Measurements from ENCODE around the gene METTL3. TPM values are rescaled to one million over a fixed set of nuclear protein-coding genes. Genes with fewer than 3 reads are reported as not detected.

METTL3 gene
- total RNA-seq, 1 donor from 2014 or later, result 96.6 TPM

GRCh38 chr14:21525571-21525961, 14.4 kb upstream of the METTL3 start:
- peaks cover 71% of the 10 kb centered on the region for H3K4me1 Mint-ChIP-seq
- H3K27me3 Mint-ChIP-seq (ENCODE audit: low read depth), result no peaks in the 10 kb centered on the region
- peaks cover 33% of the 10 kb centered on the region for H3K36me3 Mint-ChIP-seq (ENCODE audit: low read depth)
- no peak for DNase-seq (ENCODE audit: low read depth, low spot score)
- H3K4me3 Mint-ChIP-seq, result peak overlapping the region; percentile 93
- H3K9me3 Mint-ChIP-seq, result no peaks in the 10 kb centered on the region
- TF ChIP-seq CTCF (conservative IDR thresholded peaks at IDR 0.05), result no peak
- peak overlapping the region; percentile 81 for H3K27ac Mint-ChIP-seq (ENCODE audit: unreplicated experiment)

GRCh38 chr14:21524575-21525490, 13.7 kb upstream of the METTL3 start:
- Mint-ChIP-seq H3K4me3 (peak overlapping the region; percentile 93), H3K36me3 (ENCODE audit: low read depth) (peaks cover 37% of the 10 kb centered on the region), H3K27me3 (ENCODE audit: low read depth) (no peaks in the 10 kb centered on the region), H3K27ac (ENCODE audit: unreplicated experiment) (peak overlapping the region; percentile 81), H3K4me1 (peaks cover 76% of the 10 kb centered on the region), H3K9me3 (no peaks in the 10 kb centered on the region)
- TF ChIP-seq CTCF (conservative IDR thresholded peaks at IDR 0.05), result no peak
- no peak for DNase-seq (ENCODE audit: low read depth, low spot score)

- DNase-seq (ENCODE audit: low read depth, low spot score), result no peak
- Mint-ChIP-seq H3K27me3 (ENCODE audit: low read depth) (no peaks in the 10 kb centered on the region), H3K4me3 (peak overlapping the region; percentile 88), H3K4me1 (peaks cover 72% of the 10 kb centered on the region), H3K9me3 (no peaks in the 10 kb centered on the region), H3K27ac (ENCODE audit: unreplicated experiment) (peak overlapping the region; percentile 62), H3K36me3 (ENCODE audit: low read depth) (peaks cover 37% of the 10 kb centered on the region)
- no peak for TF ChIP-seq CTCF (conservative IDR thresholded peaks at IDR 0.05)
Observed at GRCh38 chr14:21523203-21523602, 12.1 kb upstream of the METTL3 start.

GRCh38 chr14:21521501-21521900, 10.4 kb upstream of the METTL3 start:
- H3K36me3 Mint-ChIP-seq (ENCODE audit: low read depth), result peaks cover 35% of the 10 kb centered on the region
- H3K27ac Mint-ChIP-seq (ENCODE audit: unreplicated experiment), result no peak overlapping the region

GRCh38 chr14:21520767-21521166, 9.6 kb upstream of the METTL3 start:
- peaks cover 35% of the 10 kb centered on the region for H3K36me3 Mint-ChIP-seq (ENCODE audit: low read depth)

More at GRCh38 chr14:21521501-21521900, 10.4 kb upstream of the METTL3 start:
- Mint-ChIP-seq H3K9me3 (no peaks in the 10 kb centered on the region), H3K27me3 (ENCODE audit: low read depth) (no peaks in the 10 kb centered on the region), H3K4me1 (peaks cover 64% of the 10 kb centered on the region), H3K4me3 (peak overlapping the region; percentile 49)
- TF ChIP-seq CTCF (conservative IDR thresholded peaks at IDR 0.05), result no peak
- no peak for DNase-seq (ENCODE audit: low read depth, low spot score)

More at GRCh38 chr14:21520767-21521166, 9.6 kb upstream of the METTL3 start:
- Mint-ChIP-seq H3K4me3 (peak overlapping the region; percentile 49), H3K27me3 (ENCODE audit: low read depth) (no peaks in the 10 kb centered on the region), H3K4me1 (peaks cover 67% of the 10 kb centered on the region), H3K9me3 (no peaks in the 10 kb centered on the region), H3K27ac (ENCODE audit: unreplicated experiment) (no peak overlapping the region)
- TF ChIP-seq CTCF (conservative IDR thresholded peaks at IDR 0.05), result no peak
- DNase-seq (ENCODE audit: low read depth, low spot score), result no peak
